Hindlimb muscle (tissue), 1 donor: ENCODE measurements around the gene FAF2. TPM values are rescaled to one million over a fixed set of nuclear protein-coding genes. Genes with fewer than 3 reads are reported as not detected.
"Not testable (repeated sequence)": the region's sequence is repeated elsewhere in the genome, so short reads cannot be mapped to it uniquely, and the experiment has no call there.

ENCODE experiments used
- DNase-seq: peaks from one replicate; pipeline ENCODE4 v3.0.0-alpha.2; 2013
- polyA plus RNA-seq: library from polyadenylated mRNA; unstranded; fragments of 120-200 nt; gene quantifications from one replicate; pipeline ENCODE4 v1.2.1, GENCODE V29; 2013; ENCODE audit not compliant: insufficient read length

Gene FAF2
- polyA plus RNA-seq, 1 donor: 26.0 TPM

- DNase-seq: no peak
Observed at GRCh38 chr5:176463113-176463764, 15.1 kb downstream of the FAF2 start.

GRCh38 chr5:176466245-176466871, 18.2 kb downstream of the FAF2 start:
- DNase-seq: no peak

- no peak for DNase-seq
Observed at GRCh38 chr5:176469296-176469695, 21.1 kb downstream of the FAF2 start.

GRCh38 chr5:176470539-176470938, 22.4 kb downstream of the FAF2 start:
- no peak for DNase-seq

- DNase-seq: no peak
Observed at GRCh38 chr5:176471098-176471497, 22.9 kb downstream of the FAF2 start.

GRCh38 chr5:176473335-176474006, 25.3 kb downstream of the FAF2 start:
- no peak for DNase-seq

GRCh38 chr5:176474476-176474875, 26.3 kb downstream of the FAF2 start:
- DNase-seq: no peak

GRCh38 chr5:176481711-176482110, 33.5 kb downstream of the FAF2 start:
- no peak for DNase-seq

GRCh38 chr5:176485176-176485575, 37.0 kb downstream of the FAF2 start:
- DNase-seq: no peak

- DNase-seq: no peak
Observed at GRCh38 chr5:176486189-176486757, 38.1 kb downstream of the FAF2 start.

GRCh38 chr5:176487160-176487559, 39.0 kb downstream of the FAF2 start:
- not testable (repeated sequence) for DNase-seq

- DNase-seq: no peak
Observed at GRCh38 chr5:176489077-176489476, 40.9 kb downstream of the FAF2 start.

- DNase-seq: no peak
Observed at GRCh38 chr5:176490301-176490700, 42.1 kb downstream of the FAF2 start.

- no peak for DNase-seq
Observed at GRCh38 chr5:176491101-176491502, 42.9 kb downstream of the FAF2 start.

- no peak for DNase-seq
Observed at GRCh38 chr5:176491901-176492300, 43.7 kb downstream of the FAF2 start.

- DNase-seq: no peak
Observed at GRCh38 chr5:176492431-176492830, 44.2 kb downstream of the FAF2 start.

GRCh38 chr5:176497852-176498251, 49.7 kb downstream of the FAF2 start:
- DNase-seq: no peak

GRCh38 chr5:176499273-176499672, 51.1 kb downstream of the FAF2 start:
- no peak for DNase-seq

GRCh38 chr5:176500511-176500910, 52.3 kb downstream of the FAF2 start:
- no peak for DNase-seq

- no peak for DNase-seq
Observed at GRCh38 chr5:176501333-176501732, 53.1 kb downstream of the FAF2 start.

GRCh38 chr5:176503496-176503895, 55.3 kb downstream of the FAF2 start:
- DNase-seq: no peak

- no peak for DNase-seq
Observed at GRCh38 chr5:176507911-176508310, 59.7 kb downstream of the FAF2 start.

- no peak for DNase-seq
Observed at GRCh38 chr5:176508603-176509002, 60.4 kb downstream of the FAF2 start.

- DNase-seq: no peak
Observed at GRCh38 chr5:176513788-176514187, 65.6 kb downstream of the FAF2 start.
